GM19328 (cell line): ENCODE data around the gene GAB1.

ENCODE experiments used
- ATAC-seq: cut with Tn5 transposase; IDR thresholded peaks from one replicate; pipeline ENCODE4 v1.9.1; 2021; ENCODE audit warnings: mild to moderate bottlenecking, moderate library complexity; ENCODE audit not compliant: unreplicated experiment

The GAB1 gene

GRCh38 chr4:143336781-143337599 is at the start of gene GAB1:
Gene GAB1 (plus strand): TSS chr4:143336876. CDS start chr4:143337189, 313 bp downstream.
- ATAC-seq, result peak; percentile 59

- no peak for ATAC-seq
These were observed 49.1 kb upstream of the GAB1 start for GRCh38 chr4:143287572-143287923.

GRCh38 chr4:143288171-143288570 is 48.5 kb upstream of the GAB1 start:
- ATAC-seq, result no peak

GRCh38 chr4:143289370-143289769 is 47.3 kb upstream of the GAB1 start:
- ATAC-seq, result no peak

DNA sequence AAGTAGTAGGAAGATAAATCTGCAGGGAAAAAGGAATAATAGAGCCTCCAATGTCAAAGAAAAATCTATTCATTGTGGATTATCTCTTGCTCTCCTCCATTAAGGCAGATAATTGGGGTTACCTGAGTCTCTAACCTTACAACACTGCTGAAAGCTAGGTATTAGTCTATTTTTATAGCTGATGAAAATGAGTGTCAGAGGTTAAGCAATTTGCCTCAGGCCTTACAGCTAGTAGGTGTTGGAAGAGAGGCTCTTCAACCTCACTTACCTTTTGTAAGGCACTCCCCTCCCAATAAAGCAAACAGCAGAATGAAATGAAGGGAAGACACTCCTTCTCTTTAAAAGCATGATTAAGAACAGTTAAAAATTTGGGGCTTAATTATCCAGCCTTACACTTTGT is 45.4 kb upstream of the GAB1 start:
- ATAC-seq, result no peak

DNA sequence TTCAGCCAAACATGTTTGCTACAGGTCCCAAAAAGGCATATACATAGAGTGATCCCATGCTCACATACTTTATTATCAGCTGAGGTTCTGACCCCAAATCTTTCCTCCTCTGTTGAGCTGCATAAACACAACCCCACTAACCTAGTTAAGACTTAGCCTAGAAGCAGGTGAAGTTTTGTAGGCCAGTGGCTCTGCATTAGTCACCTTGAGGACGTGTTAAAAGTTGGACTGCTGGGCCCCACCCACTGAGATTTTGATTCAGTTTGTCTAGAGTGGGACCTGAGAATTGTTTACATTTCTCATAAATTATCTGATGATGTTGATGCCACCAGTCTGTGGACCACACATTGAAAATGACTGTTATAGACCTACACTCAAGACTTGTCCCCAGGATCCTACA is 43.8 kb upstream of the GAB1 start:
- ATAC-seq, result no peak

- ATAC-seq, result no peak
These were observed 42.4 kb upstream of the GAB1 start for GRCh38 chr4:143294310-143294709.

GRCh38 chr4:143294710-143295275 is 41.9 kb upstream of the GAB1 start:
- no peak for ATAC-seq

- ATAC-seq, result no peak
These were observed 40.1 kb upstream of the GAB1 start for GRCh38 chr4:143296397-143297067.

DNA sequence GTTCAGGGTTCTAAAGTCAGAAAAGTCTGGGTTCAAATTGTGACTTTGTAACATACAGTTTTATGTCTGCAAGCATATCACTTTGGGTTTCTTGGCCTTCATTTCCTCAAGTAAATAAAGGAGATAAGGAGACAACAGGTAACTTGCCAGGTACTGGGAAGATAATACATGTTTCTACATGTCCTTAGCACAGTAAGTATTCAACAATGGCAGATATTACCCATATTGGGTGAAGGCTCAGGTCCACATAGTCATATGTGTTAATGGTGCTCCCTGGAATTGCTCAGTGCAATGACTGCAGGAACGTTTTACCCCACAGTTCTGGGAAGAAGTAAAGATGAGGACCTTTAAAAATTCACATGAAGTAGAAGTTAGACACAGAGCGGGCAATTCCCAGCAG is 35.8 kb upstream of the GAB1 start:
- ATAC-seq, result no peak

DNA sequence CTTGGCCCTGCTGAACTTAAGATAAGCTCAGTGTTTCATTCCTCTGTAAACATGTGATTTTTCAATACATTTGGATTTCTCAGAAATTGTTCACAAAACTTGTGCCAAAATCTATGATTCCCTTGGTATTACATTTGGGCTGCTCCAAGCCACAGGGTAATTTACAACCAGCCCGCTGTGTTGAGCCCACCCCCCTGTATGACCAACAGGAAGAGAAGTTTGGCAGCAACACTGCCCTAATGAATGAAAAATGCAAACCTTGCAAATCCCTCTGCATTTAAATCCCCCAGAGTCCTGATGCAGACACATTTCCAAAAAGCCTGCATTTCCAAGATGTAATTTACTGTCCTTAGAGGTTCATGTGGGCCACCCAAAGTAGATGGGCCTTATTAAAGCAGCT is 34.1 kb upstream of the GAB1 start:
- ATAC-seq, result no peak

GRCh38 chr4:143306788-143307187 is 29.9 kb upstream of the GAB1 start:
- no peak for ATAC-seq

GRCh38 chr4:143307531-143307930 is 29.1 kb upstream of the GAB1 start:
- no peak for ATAC-seq

- ATAC-seq, result no peak
These were observed 28.3 kb upstream of the GAB1 start for GRCh38 chr4:143308377-143308776.

- no peak for ATAC-seq
These were observed 24.8 kb upstream of the GAB1 start for GRCh38 chr4:143311924-143312323.

GRCh38 chr4:143313521-143313920 is 23.2 kb upstream of the GAB1 start:
- ATAC-seq, result no peak

GRCh38 chr4:143313996-143314395 is 22.7 kb upstream of the GAB1 start:
- ATAC-seq, result no peak

DNA sequence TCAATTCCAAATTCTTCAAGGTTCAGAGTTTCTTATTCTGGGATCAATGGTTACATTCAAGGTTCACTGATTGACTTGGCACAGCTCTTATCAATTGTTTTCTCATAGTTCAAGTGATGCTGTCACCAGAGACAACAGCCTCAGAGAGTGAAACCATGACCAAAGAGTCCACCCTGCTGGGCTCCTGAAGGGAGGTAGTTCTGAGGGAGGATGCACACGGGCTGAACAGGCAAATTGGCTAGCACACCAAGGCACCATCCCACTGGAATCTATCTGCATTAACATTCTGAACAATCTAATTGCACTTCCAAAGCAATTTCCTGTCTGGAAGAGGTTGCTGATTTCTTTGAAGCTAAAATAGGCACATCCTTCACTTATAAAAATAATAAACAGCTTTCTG is 16.6 kb upstream of the GAB1 start:
- ATAC-seq, result no peak

- no peak for ATAC-seq
These were observed 9.9 kb upstream of the GAB1 start for GRCh38 chr4:143326735-143327134.

DNA sequence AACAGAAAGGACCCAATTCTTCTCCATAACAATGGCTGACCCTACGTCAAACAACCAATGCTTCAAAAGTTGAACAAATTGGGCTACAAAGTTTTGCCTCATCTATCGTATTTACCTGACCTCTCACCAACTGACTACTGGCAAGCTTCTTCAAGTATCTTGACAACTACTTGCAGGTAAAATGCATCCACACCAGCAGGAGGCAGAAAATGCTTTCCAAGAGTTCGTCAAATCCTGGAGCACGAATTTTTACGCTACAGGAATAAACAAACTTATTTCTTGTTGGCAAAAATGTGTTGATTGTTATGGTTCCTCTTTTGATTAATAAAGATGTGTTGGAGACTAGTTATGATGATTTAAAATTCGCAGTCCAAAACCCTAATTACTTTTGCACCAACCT is 6.7 kb upstream of the GAB1 start:
- ATAC-seq, result no peak

DNA sequence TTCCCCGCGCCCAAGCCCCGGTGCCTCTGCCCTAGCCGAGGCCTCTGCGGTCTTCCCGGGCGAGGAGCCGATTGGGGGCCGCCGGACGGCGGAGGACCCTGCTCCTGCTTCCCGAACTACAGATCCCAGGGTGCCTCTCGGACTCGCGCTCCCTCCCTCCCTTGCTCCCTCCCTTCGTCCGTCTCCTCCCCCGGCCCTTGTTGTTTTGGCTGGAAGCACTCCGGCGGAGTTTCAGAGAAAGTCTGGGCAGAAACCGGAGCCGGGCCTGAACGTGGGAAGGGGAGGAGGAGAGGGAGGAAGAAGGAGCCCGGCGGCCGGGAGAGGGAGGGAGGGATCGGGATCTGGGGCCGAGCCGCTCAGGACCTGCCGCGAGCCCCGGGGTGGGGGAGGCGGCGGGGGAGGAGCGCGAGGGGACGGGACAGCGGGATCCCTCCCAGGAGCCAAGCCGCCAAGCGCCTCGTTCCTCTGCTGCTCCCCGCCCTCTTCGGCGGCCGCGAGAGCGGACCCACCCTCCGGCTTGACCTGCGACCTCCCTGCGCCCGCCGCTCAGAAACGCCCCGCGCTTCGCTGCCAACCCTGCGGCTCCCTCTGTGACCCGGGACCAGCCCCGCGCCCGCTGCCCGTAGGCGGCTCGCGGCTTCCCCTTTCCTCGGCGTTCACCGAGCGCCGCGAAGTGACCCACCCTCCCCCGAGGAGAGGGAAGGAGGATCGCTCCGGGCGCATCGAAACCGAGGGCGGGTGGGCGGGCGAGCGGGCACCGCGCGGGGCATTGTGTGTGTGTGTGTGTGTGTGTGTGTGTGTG is 496 bp upstream of the GAB1 start:
- peak; percentile 41 for ATAC-seq
